SK-N-MC (cell line): ENCODE data around the gene POLG2.

ENCODE experiments used
- DNase-seq: peaks from one replicate; pipeline ENCODE4 v3.0.0-alpha.2; 2011; ENCODE audit warnings: low read depth, low spot score
- H3K27ac ChIP-seq: fragments of 200-600 bp; sonication (generic); 2 replicates; pipeline ENCODE4 v1.5.1; 2016; ENCODE audit warnings: mixed run types
- H3K36me3 ChIP-seq: fragments of 200-600 bp; sonication (generic); 2 replicates; pipeline ENCODE4 v1.6.1; 2017; ENCODE audit warnings: antibody characterized with exemption, low read length, mixed read lengths; ENCODE audit not compliant: insufficient read depth
- H3K4me3 ChIP-seq: fragments of 200-600 bp; sonication (generic); 2 replicates; pipeline ENCODE4 v1.5.1; 2016
- H3K9ac ChIP-seq: fragments of 200-600 bp; sonication (generic); 2 replicates; pipeline ENCODE4 v1.8.0; 2017; ENCODE audit warnings: mixed run types, mixed read lengths; ENCODE audit not compliant: insufficient read length
- H3K9me3 ChIP-seq: fragments of 200-600 bp; sonication (generic); 2 replicates; pipeline ENCODE4 v1.6.1; 2017; ENCODE audit warnings: low read depth, mild to moderate bottlenecking, antibody characterized with exemption, low read length, moderate library complexity, mixed read lengths
- EZH2 ChIP-seq: fragments of 200-600 bp; sonication (generic); IDR thresholded peaks from one replicate; pipeline ENCODE4 v1.6.1; 2017; ENCODE audit warnings: antibody characterized with exemption
- FOXP2 ChIP-seq: optimal IDR thresholded peaks from 2 replicates; pipeline ENCODE3; 2011; ENCODE audit warnings: mild to moderate bottlenecking, moderate library complexity; ENCODE audit not compliant: insufficient read depth; ENCODE audit errors: extremely low read length, control extremely low read depth
- POLR2AphosphoS5 ChIP-seq: IDR thresholded peaks from 2 replicates; pipeline ENCODE4 v1.6.1; 2012; ENCODE audit warnings: mild to moderate bottlenecking, low read depth, low read length, borderline replicate concordance

The POLG2 gene

GRCh38 chr17:64503821-64504768 is 7.2 kb upstream of the POLG2 start:
- H3K9me3 ChIP-seq = no peaks in the 10 kb centered on the region
- TF ChIP-seq POLR2AphosphoS5 (no peak; the same call in 1 of the 2 replicates), FOXP2 (no peak), EZH2 (no peak)
- peak overlapping the region; percentile 90 for H3K4me3 ChIP-seq
- H3K9ac ChIP-seq = peak overlapping the region; percentile 100
- H3K27ac ChIP-seq = peak overlapping the region; percentile 99; the same call in 1 of the 2 replicates
- H3K36me3 ChIP-seq = peaks cover 76% of the 10 kb centered on the region
- no peak for DNase-seq

DNA sequence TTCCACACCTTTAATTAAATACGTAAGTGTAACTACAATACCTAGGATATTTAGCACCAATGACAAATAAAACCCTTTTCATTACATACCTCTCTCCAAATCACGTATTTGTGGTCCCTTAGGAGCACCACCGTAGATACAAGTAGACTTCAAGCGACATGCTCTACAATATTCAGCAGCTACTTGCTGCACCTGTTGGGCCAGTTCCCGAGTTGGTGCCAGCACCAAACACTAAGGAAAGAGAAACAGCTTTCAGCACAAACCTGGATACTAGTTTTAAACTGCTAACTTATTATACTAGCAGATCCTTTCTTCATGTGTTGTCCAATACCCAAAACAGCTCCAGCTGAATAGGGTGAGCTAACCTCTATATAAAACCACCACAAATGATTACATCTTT is 6.5 kb upstream of the POLG2 start:
- Histone ChIP-seq H3K27ac (peak overlapping the region; percentile 56), H3K4me3 (no peak overlapping the region; the same call in 1 of the 2 replicates), H3K9ac (peak overlapping the region; percentile 100), H3K36me3 (peaks cover 77% of the 10 kb centered on the region), H3K9me3 (no peaks in the 10 kb centered on the region)
- TF ChIP-seq POLR2AphosphoS5 = no peak
- TF ChIP-seq FOXP2 = no peak
- TF ChIP-seq EZH2 = no peak
- DNase-seq = no peak

GRCh38 chr17:64502809-64503208 is 6.0 kb upstream of the POLG2 start:
- no peak overlapping the region for H3K4me3 ChIP-seq
- peak overlapping the region; percentile 56 for H3K27ac ChIP-seq
- H3K9me3 ChIP-seq = no peaks in the 10 kb centered on the region
- peaks cover 78% of the 10 kb centered on the region for H3K36me3 ChIP-seq
- TF ChIP-seq FOXP2 (no peak), EZH2 (no peak), POLR2AphosphoS5 (no peak)
- no peak for DNase-seq
- H3K9ac ChIP-seq = peak overlapping the region; percentile 100

DNA sequence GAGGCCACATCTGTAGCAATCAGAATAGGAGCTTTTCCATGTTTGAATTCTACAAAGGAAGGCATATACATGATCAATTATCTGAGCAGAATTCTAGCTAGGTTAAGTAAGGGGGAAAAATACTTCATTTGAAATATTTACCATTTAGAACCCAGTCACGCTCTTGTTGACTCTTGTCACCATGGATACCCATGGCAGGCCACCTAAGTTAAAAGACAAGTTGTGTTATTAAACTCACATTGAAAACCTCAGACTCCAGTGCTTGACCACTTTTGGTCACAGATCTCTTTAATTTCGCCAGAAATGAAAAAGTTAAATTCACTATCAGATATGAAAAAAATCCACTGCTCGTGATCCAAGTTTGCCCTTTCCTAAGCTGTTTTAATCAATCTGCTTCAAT is 5.2 kb upstream of the POLG2 start:
- no peak for DNase-seq
- no peak overlapping the region for H3K4me3 ChIP-seq
- TF ChIP-seq POLR2AphosphoS5 (no peak), EZH2 (no peak), FOXP2 (no peak)
- H3K36me3 ChIP-seq = peaks cover 81% of the 10 kb centered on the region
- no peaks in the 10 kb centered on the region for H3K9me3 ChIP-seq
- peak overlapping the region; percentile 56; the same call in 1 of the 2 replicates for H3K27ac ChIP-seq
- no peak overlapping the region for H3K9ac ChIP-seq

- H3K9me3 ChIP-seq = no peaks in the 10 kb centered on the region
- H3K36me3 ChIP-seq = peaks cover 81% of the 10 kb centered on the region
- H3K27ac ChIP-seq = peak overlapping the region; percentile 56
- H3K9ac ChIP-seq = no peak overlapping the region
- no peak overlapping the region for H3K4me3 ChIP-seq
- no peak for TF ChIP-seq FOXP2
- TF ChIP-seq EZH2 = no peak
- TF ChIP-seq POLR2AphosphoS5 = no peak
- DNase-seq = no peak
Measured at GRCh38 chr17:64500862-64501765, 4.3 kb upstream of the POLG2 start.

GRCh38 chr17:64500487-64500859 is 3.6 kb upstream of the POLG2 start:
- Histone ChIP-seq H3K9me3 (no peaks in the 10 kb centered on the region), H3K36me3 (peaks cover 79% of the 10 kb centered on the region), H3K27ac (no peak overlapping the region; the same call in 1 of the 2 replicates), H3K4me3 (no peak overlapping the region), H3K9ac (no peak overlapping the region)
- TF ChIP-seq EZH2 (no peak), POLR2AphosphoS5 (no peak), FOXP2 (no peak)
- no peak for DNase-seq

DNA sequence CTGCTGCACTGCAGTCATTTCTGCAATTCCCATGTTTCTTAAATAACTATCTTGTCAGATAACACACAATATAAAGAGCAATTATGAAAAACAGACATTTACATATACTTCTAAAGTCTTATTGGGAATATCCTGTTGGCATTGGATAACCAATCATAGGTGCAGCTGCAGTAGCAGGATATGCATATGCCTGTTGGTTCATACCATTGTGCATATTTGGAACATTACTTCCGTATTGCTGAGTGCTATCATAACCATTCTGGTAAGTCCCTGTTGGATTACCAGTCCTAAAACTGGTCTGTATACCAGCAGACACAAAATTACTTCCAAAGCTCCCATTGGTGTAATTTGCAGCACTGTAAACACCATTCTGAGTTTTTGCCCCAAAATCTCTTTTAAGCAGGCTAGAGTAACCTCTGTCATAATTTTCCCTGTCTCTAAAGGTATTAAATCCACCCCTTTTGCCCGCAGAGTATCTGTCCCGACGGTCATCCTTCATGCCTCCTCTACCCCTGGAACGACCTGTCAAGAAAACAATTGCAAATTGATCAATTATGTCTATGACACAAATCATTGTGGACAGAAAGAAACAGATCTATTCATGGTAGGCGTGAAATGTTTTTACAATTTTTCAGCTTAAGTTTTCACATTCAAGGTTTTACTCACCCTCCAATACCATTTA is 3.1 kb upstream of the POLG2 start:
- H3K27ac ChIP-seq = peak overlapping the region; percentile 37
- no peak for DNase-seq
- no peak overlapping the region for H3K4me3 ChIP-seq
- no peak overlapping the region for H3K9ac ChIP-seq
- no peak for TF ChIP-seq FOXP2
- no peak for TF ChIP-seq EZH2
- no peak for TF ChIP-seq POLR2AphosphoS5
- H3K9me3 ChIP-seq = no peaks in the 10 kb centered on the region
- peaks cover 74% of the 10 kb centered on the region for H3K36me3 ChIP-seq
